ENCODE results near the gene LIMS2.

LIMS2 gene

GRCh38 chr2:127673291-127674069 lies 1.9 kb downstream of the LIMS2 start:
- DNase-seq: no peak

GRCh38 chr2:127672341-127673224 lies 2.7 kb downstream of the LIMS2 start:
- DNase-seq: no peak

- DNase-seq: no peak
Measured at GRCh38 chr2:127671557-127672302, 3.6 kb downstream of the LIMS2 start.

- DNase-seq: no peak
Measured at GRCh38 chr2:127670957-127671290, 4.4 kb downstream of the LIMS2 start.

- DNase-seq: no peak
Measured at GRCh38 chr2:127670055-127670956, 5.0 kb downstream of the LIMS2 start.

- no peak for DNase-seq
Measured at GRCh38 chr2:127669056-127669455, 6.3 kb downstream of the LIMS2 start.

GRCh38 chr2:127665267-127665893 lies 9.9 kb downstream of the LIMS2 start:
- no peak for DNase-seq

- no peak for DNase-seq
Measured at GRCh38 chr2:127664895-127665225, 10.5 kb downstream of the LIMS2 start.

- DNase-seq: no peak
Measured at GRCh38 chr2:127664065-127664894, 11.1 kb downstream of the LIMS2 start.

GRCh38 chr2:127663566-127664064 lies 11.7 kb downstream of the LIMS2 start:
- DNase-seq: no peak

- DNase-seq: no peak
Measured at GRCh38 chr2:127662937-127663565, 12.3 kb downstream of the LIMS2 start.

- no peak for DNase-seq
Measured at GRCh38 chr2:127661949-127662510, 13.3 kb downstream of the LIMS2 start.

GRCh38 chr2:127661072-127661649 lies 14.2 kb downstream of the LIMS2 start:
- no peak for DNase-seq

GRCh38 chr2:127660291-127660578 lies 15.1 kb downstream of the LIMS2 start:
- DNase-seq: no peak

- DNase-seq: no peak
Measured at GRCh38 chr2:127659408-127660290, 15.7 kb downstream of the LIMS2 start.

GRCh38 chr2:127658641-127659407 lies 16.5 kb downstream of the LIMS2 start:
- no peak for DNase-seq

GRCh38 chr2:127658146-127658545 lies 17.2 kb downstream of the LIMS2 start:
- no peak for DNase-seq

- no peak for DNase-seq
Measured at GRCh38 chr2:127657232-127657595, 18.1 kb downstream of the LIMS2 start.

Data from NCI-H1092 (cell line).